ENCODE results near the gene LSMEM2. TPM values are rescaled to one million over a fixed set of nuclear protein-coding genes. Genes with fewer than 3 reads are reported as not detected.

The LSMEM2 gene
- total and polyA plus RNA-seq, 2 experiments from 2014 or later, result 0.59 to 0.86 TPM

DNA sequence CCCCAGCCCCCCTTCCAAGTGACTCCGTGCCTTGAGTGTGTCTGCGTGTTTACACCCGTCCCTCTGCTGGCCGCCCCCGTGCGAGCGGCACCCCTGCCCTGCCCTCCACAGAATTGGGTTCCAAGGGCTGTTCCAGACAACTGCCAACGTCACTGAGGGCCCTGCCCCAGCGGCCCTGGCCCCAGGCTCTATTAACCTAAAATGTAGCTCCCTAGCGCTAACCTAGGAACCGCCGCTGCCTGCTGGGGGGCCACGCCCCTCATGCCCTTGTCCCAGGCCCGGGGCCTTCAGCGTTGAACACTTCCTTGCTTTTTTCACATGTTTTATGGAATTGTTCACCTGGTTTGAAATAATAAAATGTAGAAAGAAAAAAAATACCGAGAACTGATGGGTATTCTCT is 19.9 kb upstream of the LSMEM2 start (continued):
- TF ChIP-seq ZNF114 (CRISPR knock-in tag; IDR thresholded peaks at IDR 0.05) (no peak), NANOG (IDR thresholded peaks at IDR 0.05; ENCODE audit: borderline replicate concordance) (no peak), STAT1 (IDR thresholded peaks at IDR 0.05; ENCODE audit: unreplicated experiment) (no peak), CREB1 (CRISPR knock-in tag; IDR thresholded peaks at IDR 0.05; ENCODE audit: low read depth) (no peak), EZH2phosphoT487 (IDR thresholded peaks at IDR 0.05; ENCODE audit: unreplicated experiment) (no peak)
- TF ChIP-seq, protein P1, sequence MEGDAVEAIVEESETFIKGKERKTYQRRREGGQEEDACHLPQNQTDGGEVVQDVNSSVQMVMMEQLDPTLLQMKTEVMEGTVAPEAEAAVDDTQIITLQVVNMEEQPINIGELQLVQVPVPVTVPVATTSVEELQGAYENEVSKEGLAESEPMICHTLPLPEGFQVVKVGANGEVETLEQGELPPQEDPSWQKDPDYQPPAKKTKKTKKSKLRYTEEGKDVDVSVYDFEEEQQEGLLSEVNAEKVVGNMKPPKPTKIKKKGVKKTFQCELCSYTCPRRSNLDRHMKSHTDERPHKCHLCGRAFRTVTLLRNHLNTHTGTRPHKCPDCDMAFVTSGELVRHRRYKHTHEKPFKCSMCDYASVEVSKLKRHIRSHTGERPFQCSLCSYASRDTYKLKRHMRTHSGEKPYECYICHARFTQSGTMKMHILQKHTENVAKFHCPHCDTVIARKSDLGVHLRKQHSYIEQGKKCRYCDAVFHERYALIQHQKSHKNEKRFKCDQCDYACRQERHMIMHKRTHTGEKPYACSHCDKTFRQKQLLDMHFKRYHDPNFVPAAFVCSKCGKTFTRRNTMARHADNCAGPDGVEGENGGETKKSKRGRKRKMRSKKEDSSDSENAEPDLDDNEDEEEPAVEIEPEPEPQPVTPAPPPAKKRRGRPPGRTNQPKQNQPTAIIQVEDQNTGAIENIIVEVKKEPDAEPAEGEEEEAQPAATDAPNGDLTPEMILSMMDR (conservative IDR thresholded peaks at IDR 0.05; ENCODE audit: low read depth in 2 of 2), result no peak; a peak in 1 of 4 replicates
- TF ChIP-seq, protein P2, sequence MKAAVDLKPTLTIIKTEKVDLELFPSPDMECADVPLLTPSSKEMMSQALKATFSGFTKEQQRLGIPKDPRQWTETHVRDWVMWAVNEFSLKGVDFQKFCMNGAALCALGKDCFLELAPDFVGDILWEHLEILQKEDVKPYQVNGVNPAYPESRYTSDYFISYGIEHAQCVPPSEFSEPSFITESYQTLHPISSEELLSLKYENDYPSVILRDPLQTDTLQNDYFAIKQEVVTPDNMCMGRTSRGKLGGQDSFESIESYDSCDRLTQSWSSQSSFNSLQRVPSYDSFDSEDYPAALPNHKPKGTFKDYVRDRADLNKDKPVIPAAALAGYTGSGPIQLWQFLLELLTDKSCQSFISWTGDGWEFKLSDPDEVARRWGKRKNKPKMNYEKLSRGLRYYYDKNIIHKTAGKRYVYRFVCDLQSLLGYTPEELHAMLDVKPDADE (IDR thresholded peaks at IDR 0.05), result no peak

DNA sequence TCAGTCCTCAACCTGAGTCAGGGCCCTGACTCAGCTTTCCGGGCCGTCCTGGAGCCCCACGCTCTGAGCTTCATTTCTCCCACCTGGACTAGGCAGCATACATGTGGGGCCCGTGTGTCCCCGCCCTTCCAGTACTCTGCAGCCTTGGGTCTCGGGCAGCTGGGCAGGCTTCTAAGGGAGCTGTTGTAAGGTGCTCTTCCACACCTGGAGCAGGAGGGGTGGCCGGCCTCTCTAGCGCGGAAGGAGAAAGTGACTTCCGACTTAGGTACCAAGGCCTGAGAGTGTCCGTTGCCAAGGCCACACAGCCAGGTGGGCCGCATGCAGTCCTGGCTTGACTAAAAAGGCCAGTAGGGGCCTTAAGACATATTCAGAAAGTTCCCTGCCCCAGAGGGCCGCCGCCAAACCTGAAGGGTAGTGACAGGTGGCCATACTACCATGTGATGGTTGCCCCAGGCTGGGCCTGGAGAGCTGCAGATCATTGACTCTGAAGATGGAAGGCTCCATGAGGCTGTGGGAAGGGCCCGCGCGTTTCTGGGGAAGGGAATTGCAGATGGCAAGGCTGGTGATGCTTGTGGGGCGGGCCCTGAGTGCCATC is 19.4 kb upstream of the LSMEM2 start:
- H3K27ac ChIP-seq (ENCODE audit: low read depth), result peak overlapping the region; percentile 66; the same call in 1 of the 2 replicates
- no peaks in the 10 kb centered on the region; the same call in 1 of the 2 replicates for H4K20me1 ChIP-seq (replicated peaks; ENCODE audit: insufficient read depth)
- peaks cover 22% of the 10 kb centered on the region for H3K4me1 ChIP-seq (ENCODE audit: insufficient read depth)
- H3K27me3 ChIP-seq (ENCODE audit: insufficient read depth), result no peaks in the 10 kb centered on the region
- Mint-ChIP-seq H3K36me3 (ENCODE audit: low read depth) (peaks cover 37% of the 10 kb centered on the region), H3K4me1 (peaks cover 37% of the 10 kb centered on the region), H3K9me3 (no peaks in the 10 kb centered on the region), H3K27me3 (ENCODE audit: insufficient read depth, low read depth, poor library complexity) (peaks cover 26% of the 10 kb centered on the region), H3K27ac (no peak overlapping the region; the same call in 1 of the 2 replicates), H3K4me3 (peak overlapping the region; percentile 70)
- peak overlapping the region; percentile 77; the same call in 1 of the 2 replicates for H3K4me3 ChIP-seq
- peak; percentile 4 for ATAC-seq
- peak overlapping the region; percentile 83 for H3K4me2 ChIP-seq
- DNase-seq (ENCODE audit: low spot score), result no peak
- no peak overlapping the region for H2AFZ ChIP-seq
- peaks cover 30% of the 10 kb centered on the region for H3F3A ChIP-seq (replicated peaks; ENCODE audit: low read depth)
- no peaks in the 10 kb centered on the region for H3K79me2 ChIP-seq (replicated peaks; ENCODE audit: insufficient read depth)
- H3K9me2 ChIP-seq (ENCODE audit: insufficient read depth), result no peaks in the 10 kb centered on the region
- peaks cover 14% of the 10 kb centered on the region for H3K36me3 ChIP-seq (ENCODE audit: insufficient read depth)
- TF ChIP-seq, protein P1 (conservative IDR thresholded peaks at IDR 0.05; ENCODE audit: low read depth in 2 of 2), result no peak
- TF ChIP-seq, protein P3, sequence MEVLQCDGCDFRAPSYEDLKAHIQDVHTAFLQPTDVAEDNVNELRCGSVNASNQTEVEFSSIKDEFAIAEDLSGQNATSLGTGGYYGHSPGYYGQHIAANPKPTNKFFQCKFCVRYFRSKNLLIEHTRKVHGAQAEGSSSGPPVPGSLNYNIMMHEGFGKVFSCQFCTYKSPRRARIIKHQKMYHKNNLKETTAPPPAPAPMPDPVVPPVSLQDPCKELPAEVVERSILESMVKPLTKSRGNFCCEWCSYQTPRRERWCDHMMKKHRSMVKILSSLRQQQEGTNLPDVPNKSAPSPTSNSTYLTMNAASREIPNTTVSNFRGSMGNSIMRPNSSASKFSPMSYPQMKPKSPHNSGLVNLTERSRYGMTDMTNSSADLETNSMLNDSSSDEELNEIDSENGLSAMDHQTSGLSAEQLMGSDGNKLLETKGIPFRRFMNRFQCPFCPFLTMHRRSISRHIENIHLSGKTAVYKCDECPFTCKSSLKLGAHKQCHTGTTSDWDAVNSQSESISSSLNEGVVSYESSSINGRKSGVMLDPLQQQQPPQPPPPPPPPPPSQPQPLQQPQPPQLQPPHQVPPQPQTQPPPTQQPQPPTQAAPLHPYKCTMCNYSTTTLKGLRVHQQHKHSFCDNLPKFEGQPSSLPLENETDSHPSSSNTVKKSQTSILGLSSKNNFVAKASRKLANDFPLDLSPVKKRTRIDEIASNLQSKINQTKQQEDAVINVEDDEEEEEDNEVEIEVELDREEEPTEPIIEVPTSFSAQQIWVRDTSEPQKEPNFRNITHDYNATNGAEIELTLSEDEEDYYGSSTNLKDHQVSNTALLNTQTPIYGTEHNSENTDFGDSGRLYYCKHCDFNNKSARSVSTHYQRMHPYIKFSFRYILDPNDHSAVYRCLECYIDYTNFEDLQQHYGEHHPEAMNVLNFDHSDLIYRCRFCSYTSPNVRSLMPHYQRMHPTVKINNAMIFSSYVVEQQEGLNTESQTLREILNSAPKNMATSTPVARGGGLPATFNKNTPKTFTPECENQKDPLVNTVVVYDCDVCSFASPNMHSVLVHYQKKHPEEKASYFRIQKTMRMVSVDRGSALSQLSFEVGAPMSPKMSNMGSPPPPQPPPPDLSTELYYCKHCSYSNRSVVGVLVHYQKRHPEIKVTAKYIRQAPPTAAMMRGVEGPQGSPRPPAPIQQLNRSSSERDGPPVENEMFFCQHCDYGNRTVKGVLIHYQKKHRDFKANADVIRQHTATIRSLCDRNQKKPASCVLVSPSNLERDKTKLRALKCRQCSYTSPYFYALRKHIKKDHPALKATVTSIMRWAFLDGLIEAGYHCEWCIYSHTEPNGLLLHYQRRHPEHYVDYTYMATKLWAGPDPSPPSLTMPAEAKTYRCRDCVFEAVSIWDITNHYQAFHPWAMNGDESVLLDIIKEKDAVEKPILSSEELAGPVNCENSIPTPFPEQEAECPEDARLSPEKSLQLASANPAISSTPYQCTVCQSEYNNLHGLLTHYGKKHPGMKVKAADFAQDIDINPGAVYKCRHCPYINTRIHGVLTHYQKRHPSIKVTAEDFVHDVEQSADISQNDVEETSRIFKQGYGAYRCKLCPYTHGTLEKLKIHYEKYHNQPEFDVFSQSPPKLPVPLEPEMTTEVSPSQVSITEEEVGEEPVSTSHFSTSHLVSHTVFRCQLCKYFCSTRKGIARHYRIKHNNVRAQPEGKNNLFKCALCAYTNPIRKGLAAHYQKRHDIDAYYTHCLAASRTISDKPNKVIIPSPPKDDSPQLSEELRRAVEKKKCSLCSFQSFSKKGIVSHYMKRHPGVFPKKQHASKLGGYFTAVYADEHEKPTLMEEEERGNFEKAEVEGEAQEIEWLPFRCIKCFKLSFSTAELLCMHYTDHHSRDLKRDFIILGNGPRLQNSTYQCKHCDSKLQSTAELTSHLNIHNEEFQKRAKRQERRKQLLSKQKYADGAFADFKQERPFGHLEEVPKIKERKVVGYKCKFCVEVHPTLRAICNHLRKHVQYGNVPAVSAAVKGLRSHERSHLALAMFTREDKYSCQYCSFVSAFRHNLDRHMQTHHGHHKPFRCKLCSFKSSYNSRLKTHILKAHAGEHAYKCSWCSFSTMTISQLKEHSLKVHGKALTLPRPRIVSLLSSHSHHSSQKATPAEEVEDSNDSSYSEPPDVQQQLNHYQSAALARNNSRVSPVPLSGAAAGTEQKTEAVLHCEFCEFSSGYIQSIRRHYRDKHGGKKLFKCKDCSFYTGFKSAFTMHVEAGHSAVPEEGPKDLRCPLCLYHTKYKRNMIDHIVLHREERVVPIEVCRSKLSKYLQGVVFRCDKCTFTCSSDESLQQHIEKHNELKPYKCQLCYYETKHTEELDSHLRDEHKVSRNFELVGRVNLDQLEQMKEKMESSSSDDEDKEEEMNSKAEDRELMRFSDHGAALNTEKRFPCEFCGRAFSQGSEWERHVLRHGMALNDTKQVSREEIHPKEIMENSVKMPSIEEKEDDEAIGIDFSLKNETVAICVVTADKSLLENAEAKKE (CRISPR knock-in tag; IDR thresholded peaks at IDR 0.05), result no peak
- TF ChIP-seq ZNF331 (CRISPR knock-in tag; IDR thresholded peaks at IDR 0.05; ENCODE audit: low read depth) (no peak), EZH2 (IDR thresholded peaks at IDR 0.05; ENCODE audit: low read depth, unreplicated experiment) (no peak), EZH2phosphoT487 (IDR thresholded peaks at IDR 0.05; ENCODE audit: unreplicated experiment) (no peak), POLR2AphosphoS5 (IDR thresholded peaks at IDR 0.05; ENCODE audit: low read depth) (no peak), JUNB (IDR thresholded peaks at IDR 0.05; ENCODE audit: unreplicated experiment) (no peak)
- TF ChIP-seq, protein P2 (IDR thresholded peaks at IDR 0.05), result no peak

Data from GM23338 (cell line).